Measurements from ENCODE around the gene FA2H.
"Not testable (repeated sequence)": the region's sequence is repeated elsewhere in the genome, so short reads cannot be mapped to it uniquely, and the experiment has no call there.

- not testable (repeated sequence) for TF ChIP-seq POLR2A (IDR thresholded peaks at IDR 0.05)
- TF ChIP-seq, protein P1, sequence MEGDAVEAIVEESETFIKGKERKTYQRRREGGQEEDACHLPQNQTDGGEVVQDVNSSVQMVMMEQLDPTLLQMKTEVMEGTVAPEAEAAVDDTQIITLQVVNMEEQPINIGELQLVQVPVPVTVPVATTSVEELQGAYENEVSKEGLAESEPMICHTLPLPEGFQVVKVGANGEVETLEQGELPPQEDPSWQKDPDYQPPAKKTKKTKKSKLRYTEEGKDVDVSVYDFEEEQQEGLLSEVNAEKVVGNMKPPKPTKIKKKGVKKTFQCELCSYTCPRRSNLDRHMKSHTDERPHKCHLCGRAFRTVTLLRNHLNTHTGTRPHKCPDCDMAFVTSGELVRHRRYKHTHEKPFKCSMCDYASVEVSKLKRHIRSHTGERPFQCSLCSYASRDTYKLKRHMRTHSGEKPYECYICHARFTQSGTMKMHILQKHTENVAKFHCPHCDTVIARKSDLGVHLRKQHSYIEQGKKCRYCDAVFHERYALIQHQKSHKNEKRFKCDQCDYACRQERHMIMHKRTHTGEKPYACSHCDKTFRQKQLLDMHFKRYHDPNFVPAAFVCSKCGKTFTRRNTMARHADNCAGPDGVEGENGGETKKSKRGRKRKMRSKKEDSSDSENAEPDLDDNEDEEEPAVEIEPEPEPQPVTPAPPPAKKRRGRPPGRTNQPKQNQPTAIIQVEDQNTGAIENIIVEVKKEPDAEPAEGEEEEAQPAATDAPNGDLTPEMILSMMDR (IDR thresholded peaks at IDR 0.05) = not testable (repeated sequence)
These were observed 36.6 kb upstream of the FA2H start for GRCh38 chr16:74811216-74811615.
